Measurements from ENCODE around the gene SLC39A5. TPM values are rescaled to one million over a fixed set of nuclear protein-coding genes. Genes with fewer than 3 reads are reported as not detected.

SLC39A5 gene
- total and polyA plus RNA-seq, 2 of the 8 experiments (the other 6 are each of a cell fraction or from before 2014, with no cell fraction given): 0.27 TPM; not detected in 1

DNA sequence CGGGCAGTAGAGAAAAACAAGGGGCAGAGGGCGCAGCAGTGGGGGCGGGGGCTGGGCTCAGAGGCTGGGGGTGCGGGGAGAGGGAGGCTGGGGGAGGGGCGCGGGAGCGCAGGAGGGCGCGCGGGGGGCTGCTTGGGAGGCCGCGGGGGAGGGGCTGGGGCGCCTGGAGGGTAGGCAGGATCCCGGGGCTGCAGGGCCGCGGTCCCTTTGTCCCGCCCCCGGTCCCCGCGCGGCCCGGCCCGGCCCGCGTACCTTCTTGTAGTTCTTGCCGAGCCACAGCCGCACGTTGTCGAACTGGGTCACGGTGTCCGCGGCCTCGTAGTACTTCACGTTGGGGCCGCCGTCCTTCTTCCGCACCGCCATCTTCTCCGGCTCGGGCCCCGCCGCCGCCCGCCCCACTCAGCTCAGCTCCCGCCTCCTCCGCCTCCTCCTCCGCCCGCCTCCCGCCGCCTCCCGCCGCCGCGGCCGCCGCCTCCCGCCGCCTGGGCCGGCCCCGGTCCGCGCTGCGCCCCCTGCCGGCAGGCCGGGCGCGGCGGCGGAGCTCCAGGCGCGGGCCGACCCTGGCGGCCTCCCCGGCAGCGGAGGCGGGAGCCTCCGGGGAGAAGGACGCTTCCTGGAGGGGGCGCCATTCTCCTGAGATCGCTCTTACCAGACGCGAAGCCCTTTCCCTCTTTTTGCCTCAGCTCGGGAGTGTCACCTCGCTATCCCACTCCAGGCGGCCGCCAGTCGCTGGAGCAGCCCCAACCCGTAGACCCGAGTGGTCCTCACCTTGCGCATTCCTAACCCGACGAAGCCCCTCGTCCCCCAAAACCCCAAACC lies 40.5 kb upstream of the SLC39A5 start, which contains the start of gene SMARCC2 (continued):
- TF ChIP-seq EZH2 (IDR thresholded peaks at IDR 0.05; ENCODE audit: low read depth, low read length, severe bottlenecking) (no peak), SRF (IDR thresholded peaks at IDR 0.05; ENCODE audit: low read depth, low read length) (no peak), CBX8 (IDR thresholded peaks at IDR 0.05; ENCODE audit: borderline replicate concordance, low read depth, low read length) (no peak), CHD1 (IDR thresholded peaks at IDR 0.05; ENCODE audit: low read depth, low read length) (no peak), GTF2F1 (IDR thresholded peaks at IDR 0.05; ENCODE audit: borderline replicate concordance, low read depth, low read length) (no peak), PHF8 (conservative IDR thresholded peaks at IDR 0.05; ENCODE audit: low read depth, low read length) (peak; percentile 83), NRF1 (IDR thresholded peaks at IDR 0.05; ENCODE audit: low read depth, low read length) (no peak), BCL11A (IDR thresholded peaks at IDR 0.05; ENCODE audit: low read depth in 2 of 2, low read length in 2 of 2) (no peak), CREB1 (IDR thresholded peaks at IDR 0.05) (0 out of 2 replicates have a peak, but pooled peaks have one; percentile 8), SP2 (IDR thresholded peaks at IDR 0.05; ENCODE audit: low read length) (no peak), BRCA1 (IDR thresholded peaks at IDR 0.05; ENCODE audit: low read depth, low read length) (no peak), EP300 (IDR thresholded peaks at IDR 0.05; ENCODE audit: borderline replicate concordance in 1 of 2, low read depth in 2 of 2, low read length in 2 of 2) (peak in 1 of 2 experiments; percentile 26; a peak in 1 of 3 replicates), ASH2L (IDR thresholded peaks at IDR 0.05; ENCODE audit: low read length) (no peak), POU5F1 (IDR thresholded peaks at IDR 0.05; ENCODE audit: low read depth, low read length) (no peak), RAD21 (IDR thresholded peaks at IDR 0.05 in 1 of 2, conservative IDR thresholded peaks at IDR 0.05 in 1 of 2; ENCODE audit: low read depth in 2 of 2, low read length in 2 of 2) (peak; percentile 26 to 48; a peak in 3 of 4 replicates), SP1 (IDR thresholded peaks at IDR 0.05; ENCODE audit: low read depth, low read length) (no peak), SIRT6 (IDR thresholded peaks at IDR 0.05; ENCODE audit: low read length) (no peak), KDM4A (IDR thresholded peaks at IDR 0.05; ENCODE audit: low read depth, low read length, severe bottlenecking) (no peak), CEBPB (IDR thresholded peaks at IDR 0.05; ENCODE audit: low read depth, low read length) (no peak)
- TF ChIP-seq, protein P1, sequence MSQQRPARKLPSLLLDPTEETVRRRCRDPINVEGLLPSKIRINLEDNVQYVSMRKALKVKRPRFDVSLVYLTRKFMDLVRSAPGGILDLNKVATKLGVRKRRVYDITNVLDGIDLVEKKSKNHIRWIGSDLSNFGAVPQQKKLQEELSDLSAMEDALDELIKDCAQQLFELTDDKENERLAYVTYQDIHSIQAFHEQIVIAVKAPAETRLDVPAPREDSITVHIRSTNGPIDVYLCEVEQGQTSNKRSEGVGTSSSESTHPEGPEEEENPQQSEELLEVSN (IDR thresholded peaks at IDR 0.05): no peak; the same call in 1 of the 2 replicates
- TF ChIP-seq, protein P2, sequence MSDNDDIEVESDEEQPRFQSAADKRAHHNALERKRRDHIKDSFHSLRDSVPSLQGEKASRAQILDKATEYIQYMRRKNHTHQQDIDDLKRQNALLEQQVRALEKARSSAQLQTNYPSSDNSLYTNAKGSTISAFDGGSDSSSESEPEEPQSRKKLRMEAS (IDR thresholded peaks at IDR 0.05): no peak
- TF ChIP-seq, protein P3, sequence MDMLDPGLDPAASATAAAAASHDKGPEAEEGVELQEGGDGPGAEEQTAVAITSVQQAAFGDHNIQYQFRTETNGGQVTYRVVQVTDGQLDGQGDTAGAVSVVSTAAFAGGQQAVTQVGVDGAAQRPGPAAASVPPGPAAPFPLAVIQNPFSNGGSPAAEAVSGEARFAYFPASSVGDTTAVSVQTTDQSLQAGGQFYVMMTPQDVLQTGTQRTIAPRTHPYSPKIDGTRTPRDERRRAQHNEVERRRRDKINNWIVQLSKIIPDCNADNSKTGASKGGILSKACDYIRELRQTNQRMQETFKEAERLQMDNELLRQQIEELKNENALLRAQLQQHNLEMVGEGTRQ (IDR thresholded peaks at IDR 0.05; ENCODE audit: low read length): no peak
